GM21360 (cell line): Measurements from ENCODE around the gene PAPOLB.

Experiments
- ATAC-seq: cut with Tn5 transposase; IDR thresholded peaks from one replicate; pipeline ENCODE4 v1.9.1; 2021; ENCODE audit warnings: mild to moderate bottlenecking, moderate library complexity; ENCODE audit not compliant: unreplicated experiment

The PAPOLB gene

DNA sequence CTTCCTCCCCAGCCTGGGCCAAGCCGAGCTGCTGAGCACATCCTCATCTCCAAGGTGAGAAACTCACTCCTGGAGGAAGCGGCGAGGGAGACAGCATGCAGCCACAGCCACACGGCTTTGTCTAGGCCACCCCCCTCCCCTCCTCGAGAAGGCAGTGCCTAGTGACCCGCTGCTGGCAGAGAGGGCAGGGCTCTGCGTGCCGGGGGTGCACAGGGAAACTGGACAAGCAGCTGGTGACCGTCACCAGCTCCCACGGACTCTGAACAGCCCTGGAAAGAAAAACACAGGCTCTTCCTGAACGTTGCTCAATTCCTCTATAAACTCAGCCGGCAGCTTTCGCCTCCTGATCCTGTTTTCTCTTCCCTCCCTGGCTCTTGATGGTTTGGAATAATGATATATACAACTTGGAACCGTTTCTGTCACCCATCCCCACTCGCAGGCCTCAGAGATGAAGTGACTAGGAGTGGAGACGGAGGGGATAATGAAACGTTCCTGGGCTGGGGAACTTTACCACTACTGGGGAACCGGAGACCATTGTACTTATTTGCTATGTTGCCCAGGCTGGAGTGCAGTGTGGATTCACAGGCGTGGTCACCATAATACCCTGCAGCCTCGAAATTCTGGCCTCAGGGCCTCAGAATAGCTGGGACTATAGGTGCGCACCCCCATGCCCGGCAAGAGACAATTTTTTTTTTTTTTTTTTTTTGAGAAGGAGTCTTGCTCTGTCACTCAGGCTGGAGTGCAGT is 19.3 kb downstream of the PAPOLB start:
- no peak for ATAC-seq

DNA sequence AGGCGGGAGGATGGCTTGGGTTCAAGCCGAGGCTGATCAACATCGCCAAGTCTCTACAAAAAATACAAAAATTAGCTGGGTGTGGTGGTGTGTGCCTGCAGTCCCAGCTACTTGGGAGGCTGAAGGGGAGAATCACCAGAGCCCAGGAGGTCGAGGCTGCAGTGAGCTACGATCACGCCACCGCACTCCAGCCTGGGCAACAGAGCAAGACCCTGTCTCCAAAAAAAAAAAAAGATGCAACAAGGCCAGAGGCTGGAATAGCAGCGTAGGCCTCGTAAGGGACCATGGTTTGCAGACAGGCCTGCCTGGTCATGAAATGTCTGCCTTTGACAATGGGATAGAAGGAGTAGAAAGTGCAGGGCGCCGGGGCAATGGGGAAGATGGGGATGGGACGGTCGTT is 20.0 kb downstream of the PAPOLB start:
- ATAC-seq: no peak

DNA sequence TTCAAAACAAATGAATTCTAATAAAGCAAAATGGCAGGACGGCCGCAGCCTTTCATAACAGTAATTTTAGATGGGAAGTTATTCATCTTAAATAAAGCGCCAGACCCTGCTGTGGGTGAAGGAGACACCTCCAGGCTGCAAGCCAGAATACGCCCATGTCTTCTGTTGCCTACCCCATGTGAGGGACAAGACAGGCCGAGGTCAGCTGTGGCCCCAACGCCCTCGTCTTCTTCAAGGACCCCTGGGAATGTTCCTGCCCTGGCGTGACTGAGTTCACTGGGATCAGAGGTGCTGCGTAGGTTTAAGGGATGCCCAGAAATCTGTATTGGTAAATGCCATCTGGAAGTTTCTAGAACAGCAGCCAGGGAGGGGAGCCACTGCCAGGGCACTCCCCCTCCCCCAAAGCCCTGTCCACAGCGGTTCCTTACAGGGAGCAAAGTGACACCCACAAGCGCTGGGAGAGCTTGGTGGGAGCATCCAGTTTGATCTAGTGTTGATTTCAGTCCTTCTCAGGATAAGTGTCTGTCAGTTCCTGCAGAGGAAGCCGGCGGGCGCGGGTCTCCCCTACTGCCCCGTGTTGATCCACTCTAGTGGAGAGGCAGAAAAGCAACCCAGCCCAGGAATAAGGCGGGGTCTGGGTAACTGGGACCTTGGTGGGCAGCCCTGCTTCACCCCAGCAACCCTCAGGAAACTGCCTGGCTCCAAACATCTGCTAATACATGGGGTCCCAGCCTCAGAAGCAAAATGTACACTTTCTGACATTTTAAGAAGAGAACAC is 20.6 kb downstream of the PAPOLB start:
- ATAC-seq: no peak

DNA sequence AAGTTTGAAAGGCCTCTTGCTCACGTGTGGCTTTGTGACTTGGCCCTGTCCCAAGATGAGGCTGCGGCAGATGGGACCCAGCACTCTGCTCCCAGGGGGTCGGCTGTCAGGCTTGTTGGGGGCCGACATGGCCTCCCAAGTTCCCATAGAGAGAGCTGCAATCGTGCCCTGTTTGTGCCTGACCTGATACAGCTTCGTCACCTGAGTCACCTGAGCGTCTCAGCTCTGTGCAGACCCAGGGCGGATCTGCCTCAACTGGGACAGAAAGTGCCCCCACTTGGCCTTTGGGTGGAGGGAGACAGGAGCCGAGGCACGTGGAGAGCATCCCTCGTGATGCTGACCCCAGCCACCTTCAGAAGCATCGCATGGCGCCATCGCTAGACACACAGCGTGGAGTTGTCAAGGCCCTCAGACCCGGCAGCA is 21.7 kb downstream of the PAPOLB start:
- ATAC-seq: no peak

DNA sequence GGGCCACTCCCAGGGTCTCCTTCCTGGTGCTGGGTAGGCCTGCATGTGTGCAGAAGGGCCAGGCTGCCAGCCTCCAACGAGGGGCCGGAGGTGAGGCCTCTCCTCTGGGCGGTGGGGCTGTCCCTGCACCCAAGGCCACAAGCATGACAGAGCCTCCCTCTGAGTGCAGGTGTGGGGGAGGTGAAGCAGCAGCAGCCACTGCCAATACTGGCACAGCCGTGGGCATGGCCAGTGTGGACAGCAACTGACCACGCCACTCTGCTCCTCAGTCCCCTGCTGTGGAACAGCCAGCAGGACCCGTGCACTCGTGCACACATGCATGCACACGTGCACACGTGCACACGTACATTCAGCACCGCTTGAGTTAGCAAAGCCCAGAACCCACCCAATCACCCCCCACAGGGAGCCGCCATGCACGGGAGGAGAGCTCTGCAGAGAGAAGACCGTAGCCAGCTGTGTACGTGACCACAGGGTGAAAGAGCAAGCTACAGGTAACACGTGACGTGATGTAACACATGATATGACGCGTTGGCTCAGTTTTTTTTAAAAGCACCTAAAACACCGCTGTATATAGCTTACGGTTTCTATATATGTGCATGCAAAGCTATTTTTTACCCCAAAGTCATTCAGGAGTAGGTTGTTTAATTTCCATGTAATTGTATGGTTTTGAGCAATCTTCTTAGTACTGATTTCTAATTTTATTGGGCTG is 23.1 kb downstream of the PAPOLB start:
- no peak for ATAC-seq

DNA sequence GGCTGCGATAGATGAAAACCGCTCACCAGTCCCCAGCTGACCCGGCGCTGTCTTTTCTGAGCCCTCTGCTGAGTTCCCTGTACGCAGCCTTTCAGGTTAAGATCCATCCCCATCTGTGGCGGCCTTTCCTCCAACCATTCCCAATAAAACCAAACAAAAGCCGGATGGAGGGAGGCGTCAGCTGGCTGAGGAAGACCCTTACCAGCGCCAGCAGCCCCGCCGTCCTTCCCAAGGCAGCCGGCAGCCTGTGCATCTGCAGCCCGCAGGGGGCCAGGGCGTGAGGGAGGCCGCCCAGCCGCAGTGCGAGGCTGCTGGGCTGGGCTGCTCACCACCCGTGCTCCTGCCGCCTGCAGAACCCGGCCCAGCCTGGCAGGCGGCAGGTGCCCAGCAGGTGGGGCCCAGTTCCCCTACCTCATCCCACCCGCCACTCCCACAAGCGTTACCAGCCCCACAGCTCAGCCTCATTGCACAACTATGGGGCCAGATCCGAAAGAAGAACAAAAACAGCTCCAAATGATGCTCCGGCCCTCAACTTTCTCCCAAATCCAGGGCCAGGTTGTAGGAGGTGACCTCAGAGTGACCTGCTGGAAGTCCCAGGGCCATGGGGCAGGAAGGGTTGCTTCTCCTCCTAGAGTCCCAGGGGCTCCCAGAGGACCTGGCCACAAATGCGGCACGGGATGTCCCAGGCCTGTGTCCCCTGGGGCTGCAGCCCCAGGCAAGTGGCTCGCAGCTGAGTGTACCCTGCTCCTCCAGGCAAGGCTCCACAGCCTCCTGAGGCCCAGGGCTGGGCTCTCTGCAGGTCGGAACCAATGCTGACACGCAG is 23.8 kb downstream of the PAPOLB start:
- ATAC-seq: no peak

DNA sequence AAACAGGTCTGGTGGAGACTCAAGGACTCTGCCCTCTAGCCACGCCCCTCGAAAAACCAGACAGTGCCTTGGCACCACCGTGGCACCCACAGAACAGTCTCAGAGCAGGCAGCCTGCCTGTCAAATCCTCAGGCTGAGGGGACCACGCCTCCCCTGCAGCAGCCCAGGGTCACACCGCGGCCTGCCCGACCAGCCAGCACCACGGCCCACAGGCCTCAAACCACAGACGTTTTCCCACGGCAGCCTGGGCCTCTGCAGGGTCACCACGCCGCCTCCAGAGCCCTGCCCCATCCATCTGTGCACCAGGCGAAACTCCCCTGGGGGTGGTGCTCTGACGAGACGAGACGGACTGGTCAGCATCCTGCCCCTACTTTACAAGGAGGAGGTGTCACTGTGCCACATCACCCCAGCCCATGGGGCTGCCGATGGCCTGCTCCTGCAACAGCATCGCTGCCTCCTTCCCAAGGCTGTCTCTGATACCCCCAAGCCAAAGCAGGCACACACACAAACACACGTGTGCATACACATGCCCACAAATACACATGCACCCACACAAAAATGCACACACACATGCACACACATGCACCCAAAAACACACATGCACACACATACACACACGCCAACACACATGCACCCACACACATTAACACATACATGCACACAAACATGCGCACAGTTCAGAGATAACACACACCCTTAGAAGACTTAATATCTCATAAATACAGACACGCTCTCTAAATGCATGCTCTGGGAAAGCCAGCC is 24.6 kb downstream of the PAPOLB start:
- ATAC-seq: no peak

DNA sequence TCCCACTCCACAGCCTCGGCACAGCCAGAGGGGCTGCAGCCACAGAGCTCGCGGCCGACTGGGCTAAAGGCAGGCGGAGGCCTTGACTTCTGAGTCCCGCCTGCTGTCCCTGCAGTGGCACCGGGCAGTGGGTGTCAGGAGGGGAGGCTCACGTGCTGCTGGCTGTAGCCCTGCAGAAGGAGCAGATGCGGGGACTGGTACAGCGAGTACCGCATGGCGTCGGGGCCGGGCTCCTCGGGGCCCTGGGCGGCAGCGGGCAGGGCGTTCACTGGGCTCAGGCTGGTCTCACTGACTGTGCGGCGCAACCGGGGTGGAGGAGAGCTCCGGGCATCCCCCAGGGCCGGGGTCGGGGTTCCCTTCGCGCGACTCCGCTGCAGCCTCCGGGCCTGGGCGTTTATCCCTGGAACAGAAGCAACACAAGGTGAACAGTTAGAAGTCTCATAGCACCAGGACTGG is 25.6 kb downstream of the PAPOLB start:
- ATAC-seq: no peak

DNA sequence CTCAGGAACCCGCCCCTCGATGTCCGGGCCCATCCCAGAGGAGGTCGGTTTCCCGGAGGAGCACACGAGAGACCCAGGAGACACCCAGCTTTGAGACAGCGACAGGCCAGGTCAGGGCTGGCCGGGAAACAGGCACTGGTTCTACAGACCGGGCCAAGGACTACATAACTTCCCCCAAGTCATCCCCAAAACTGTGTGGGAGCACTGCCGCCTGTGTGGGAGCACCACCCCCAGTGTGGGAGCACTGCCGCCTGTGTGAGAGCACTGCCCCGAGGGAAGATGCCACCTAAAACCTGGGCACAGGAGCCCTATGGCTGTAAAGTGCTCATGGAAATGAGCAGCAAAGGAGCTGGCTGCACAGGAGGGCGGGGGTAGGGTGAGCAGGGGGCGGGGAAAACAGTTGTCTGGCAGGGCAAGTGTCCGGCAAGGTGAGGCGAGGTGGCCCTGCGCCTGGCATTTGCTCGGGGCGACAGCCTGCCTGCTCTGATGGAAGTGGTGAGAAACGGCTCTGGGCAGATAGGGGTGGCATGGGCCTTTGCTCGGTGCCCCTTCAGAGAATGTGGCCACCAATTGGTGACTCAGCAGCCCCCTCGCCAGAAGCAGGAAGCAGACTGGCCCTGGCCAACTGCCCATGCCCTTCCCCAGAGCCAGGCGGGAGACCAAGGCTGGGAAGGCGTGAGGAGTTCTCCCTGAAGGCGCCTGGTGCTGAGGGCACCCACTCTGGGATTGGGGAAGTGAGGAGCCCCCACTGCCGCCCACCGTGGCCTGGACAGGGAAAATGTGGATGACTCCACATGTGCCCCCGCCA is 26.2 kb downstream of the PAPOLB start:
- no peak for ATAC-seq

DNA sequence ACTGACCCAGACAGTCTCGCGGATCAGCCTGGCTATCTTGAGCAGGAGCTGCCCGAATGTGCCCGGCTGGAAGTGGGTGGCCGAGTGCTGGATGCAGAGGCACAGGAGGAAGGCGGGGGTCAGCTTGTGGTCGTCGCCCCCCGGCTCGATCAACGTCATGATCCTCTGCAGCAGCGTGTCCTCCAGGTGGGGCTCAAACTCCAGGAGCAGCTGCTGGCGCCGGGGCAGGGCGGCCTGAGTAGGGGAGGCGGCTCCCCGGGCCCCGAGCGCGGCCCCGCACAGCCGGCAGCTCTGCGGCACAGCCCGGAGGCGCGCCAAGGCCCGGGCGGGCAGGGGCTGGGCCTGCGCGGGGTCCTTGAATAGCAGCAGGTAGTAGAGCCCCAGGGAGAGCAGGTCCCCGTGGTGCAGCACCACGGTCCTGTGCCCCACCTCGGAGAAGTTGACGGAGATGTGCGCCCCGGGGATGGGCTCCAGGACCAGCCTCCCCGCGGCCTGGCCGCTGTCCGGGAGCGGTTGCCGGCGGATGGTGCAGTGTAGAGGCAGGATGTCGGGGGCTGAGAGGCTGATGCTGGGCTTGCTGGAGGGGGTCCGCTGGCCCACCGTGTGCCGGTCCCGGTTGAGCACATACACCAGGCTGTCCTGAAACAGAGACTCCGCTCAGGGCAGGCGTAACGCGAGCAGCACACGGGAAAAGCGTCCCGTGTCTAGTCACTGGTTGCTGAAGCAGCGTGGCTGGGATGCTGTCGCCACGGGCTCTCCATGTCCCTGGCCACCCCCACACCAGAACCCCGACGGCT is 27.0 kb downstream of the PAPOLB start:
- no peak for ATAC-seq

DNA sequence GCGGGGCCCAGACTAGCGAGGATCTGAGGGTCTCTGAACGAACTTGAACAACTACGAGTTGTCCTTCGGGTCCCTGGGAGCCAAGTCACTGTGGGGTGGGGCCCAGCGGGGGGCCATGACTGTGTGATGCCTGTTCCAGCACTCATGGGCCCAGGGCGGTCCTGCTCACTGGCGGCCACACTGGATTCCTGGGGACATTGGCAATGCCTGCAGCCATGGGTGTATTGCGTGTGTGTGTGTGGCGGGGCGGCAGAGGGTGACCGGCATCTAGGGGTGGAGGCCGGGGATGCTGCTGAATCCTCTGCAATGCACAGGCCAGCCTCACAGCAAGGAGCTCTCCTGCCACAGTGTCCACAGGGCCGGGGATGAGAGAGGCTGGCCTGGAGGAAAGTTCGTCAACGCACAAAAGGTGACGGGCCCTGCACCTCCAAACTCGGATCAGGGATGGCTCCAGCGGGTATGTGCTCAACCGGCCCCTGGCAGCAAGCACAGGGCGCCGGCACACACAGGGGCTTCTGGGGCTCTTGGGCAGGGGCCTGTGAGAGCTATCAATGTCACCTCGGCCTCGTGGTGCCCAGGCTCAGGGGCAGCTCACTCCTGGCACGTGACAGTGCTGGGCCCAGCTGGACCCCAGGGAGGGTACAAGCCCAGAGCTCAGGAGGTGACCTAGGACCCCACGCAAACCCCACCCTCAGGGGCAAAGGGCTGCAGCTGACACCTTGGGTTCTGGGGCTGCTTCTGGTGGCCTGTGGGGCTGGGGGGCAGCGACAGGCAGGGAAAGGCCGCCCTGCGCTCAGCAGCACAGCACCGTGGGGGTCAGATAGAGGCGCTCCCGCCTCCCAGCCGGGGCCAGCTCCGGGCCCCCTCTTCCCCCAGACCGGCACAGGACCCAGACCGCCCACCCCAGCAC is 27.9 kb downstream of the PAPOLB start:
- ATAC-seq: no peak

DNA sequence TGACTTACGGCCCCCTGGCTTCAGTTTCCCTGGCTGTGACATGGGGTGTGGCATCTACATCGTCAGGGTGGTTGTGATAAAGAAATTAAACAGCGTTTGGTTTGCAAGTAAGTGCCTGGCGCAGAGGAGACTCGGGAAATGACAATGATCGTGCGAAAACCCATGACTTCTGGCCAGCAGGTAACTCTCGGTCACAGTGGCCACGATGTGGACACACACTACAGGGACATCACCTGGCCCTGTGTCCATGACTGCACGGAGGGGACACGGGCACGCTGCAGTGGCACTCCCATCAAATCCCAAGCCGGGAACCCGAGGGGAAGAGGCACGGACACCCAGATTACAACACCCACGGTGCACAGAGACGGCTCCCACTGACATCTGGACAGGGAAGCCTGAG is 28.7 kb downstream of the PAPOLB start:
- no peak for ATAC-seq

DNA sequence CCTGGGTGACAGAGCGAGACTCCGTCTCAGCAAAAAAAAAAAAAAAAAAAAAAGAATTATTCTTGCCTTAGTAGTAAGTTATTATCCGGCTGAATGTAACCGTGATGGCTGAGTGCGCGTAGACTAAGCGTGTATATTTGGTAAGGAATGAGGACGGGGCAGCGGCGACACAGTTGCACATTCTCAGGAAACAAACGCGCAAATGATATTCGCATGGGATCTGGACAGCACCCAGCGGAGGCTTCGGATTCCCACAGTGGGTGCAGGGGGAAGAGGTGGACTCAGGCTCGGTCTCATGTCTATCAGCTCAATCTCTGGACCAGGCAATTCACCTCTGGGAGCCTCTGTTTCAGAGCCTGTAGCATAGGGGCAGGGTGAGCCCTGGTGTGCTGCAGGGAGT is 29.1 kb downstream of the PAPOLB start:
- ATAC-seq: no peak

DNA sequence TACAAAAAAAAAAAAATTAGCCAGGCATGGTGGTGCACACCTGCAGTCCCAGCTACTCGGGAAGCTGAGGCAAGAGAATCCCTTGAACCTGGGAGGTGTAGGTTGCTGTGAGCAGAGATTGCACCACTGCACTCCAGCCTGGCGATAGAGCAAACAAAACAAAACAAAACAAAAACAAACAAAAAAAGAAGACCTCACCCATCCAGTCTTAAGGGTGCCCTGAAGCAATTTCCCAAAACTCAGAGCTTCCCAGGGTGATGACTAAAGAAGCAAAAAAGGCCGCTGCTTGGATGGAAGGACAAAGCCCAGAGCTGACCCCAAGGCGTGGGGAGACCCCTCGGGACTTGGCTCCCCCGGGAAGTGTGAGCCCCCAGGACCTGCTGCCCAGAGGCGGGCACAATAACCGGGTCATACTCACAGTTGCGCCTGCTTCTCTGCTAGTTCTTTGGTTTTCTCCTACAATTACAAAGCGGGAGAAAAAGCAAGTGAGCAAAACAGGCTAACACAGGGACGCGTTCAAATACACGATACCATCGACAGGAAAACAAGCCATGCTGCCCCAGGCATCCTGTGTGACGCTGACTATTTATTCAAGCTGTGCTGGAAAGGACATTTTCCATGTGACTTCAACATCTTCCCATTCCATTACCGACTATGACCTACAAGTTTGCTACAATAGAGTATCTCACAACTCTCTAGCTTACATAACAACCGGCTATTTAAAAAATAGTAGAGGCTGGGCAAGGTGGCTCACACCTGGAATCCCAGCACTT is 29.9 kb downstream of the PAPOLB start:
- ATAC-seq: no peak

DNA sequence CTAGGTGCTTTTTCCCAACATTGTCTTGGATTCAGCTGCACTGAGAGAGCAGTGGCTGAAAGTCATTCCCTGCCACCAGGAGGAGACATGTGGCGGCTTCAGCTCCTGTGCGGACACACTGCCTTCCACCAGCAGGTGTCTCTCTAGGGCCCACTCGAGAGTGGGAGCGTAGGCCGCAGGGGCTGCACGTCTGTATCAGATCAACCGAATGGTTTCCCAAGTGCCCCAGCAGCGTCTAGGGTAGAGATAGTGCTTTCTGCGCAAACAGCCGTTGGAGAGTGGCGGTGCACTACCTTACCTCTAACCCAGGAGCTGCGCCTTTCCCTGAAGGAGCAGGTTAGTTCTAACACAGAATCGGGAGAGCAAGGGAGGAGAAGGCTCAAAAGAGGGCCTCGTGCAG is 31.7 kb downstream of the PAPOLB start:
- no peak for ATAC-seq

DNA sequence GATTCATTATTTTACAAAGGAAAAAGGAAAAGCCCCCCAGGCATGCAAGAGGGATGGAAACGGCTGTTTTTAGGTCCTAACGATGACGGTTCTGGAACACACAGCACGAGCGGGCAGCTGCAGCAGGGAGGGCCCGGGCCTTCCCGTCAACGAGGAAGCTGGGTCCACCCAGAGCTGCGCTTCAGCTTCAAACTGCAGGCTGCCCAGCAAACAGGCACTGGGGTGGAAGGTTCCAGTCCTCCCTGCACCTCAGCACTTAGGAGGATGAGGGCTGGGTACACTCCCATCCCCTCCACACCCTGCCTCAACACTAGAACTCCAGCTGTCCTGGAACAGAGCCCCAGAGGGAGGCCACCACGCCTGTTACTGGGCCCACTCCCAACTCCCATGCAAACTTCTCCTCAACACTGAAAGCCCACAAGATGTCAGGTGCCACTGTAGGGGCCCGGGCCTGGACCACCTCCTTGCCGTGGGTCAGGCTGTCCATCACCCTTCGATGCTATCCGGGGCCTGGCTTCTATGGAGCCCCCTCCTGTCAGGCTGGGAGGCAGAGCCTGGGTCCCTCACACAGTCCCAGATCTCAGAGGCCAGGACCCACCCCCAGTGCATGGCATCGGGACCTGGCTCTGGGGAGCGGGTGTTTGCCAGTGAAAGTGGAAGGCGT is 33.0 kb downstream of the PAPOLB start:
- no peak for ATAC-seq
